MM.1S (cell line): ENCODE results near the gene GRK4.
"Not testable (repeated sequence)": the region's sequence is repeated elsewhere in the genome, so short reads cannot be mapped to it uniquely, and the experiment has no call there.

Source experiments
- DNase-seq: peaks from one replicate; pipeline ENCODE4 v3.0.0-alpha.2; 2015
- H2AFZ ChIP-seq: fragments of 300-600 bp; sonication (generic); 2 replicates; pipeline ENCODE4 v1.6.0; 2016; ENCODE audit warnings: antibody characterized with exemption, low read length
- H3F3A ChIP-seq: fragments of 300-600 bp; sonication (generic); 2 replicates; pipeline ENCODE4 v1.6.1; 2016; ENCODE audit warnings: mild to moderate bottlenecking, antibody characterized with exemption, low read length, moderate library complexity, mixed read lengths; ENCODE audit not compliant: insufficient read depth
- H3K27ac ChIP-seq: fragments of 300-600 bp; sonication (generic); 2 replicates; pipeline ENCODE4 v1.5.1; 2016; ENCODE audit warnings: mild to moderate bottlenecking, low read length
- H3K27me3 ChIP-seq: fragments of 300-600 bp; sonication (generic); replicated peaks from 2 replicates; pipeline ENCODE4 v1.6.0; 2016; ENCODE audit warnings: low read length; ENCODE audit not compliant: insufficient read depth
- H3K36me3 ChIP-seq: fragments of 300-600 bp; sonication (generic); replicated peaks from 2 replicates; pipeline ENCODE4 v1.6.1; 2016; ENCODE audit warnings: mild to moderate bottlenecking, low read length, mixed read lengths; ENCODE audit not compliant: insufficient read depth
- H3K4me1 ChIP-seq: fragments of 300-600 bp; sonication (generic); 2 replicates; pipeline ENCODE4 v1.6.1; 2016; ENCODE audit warnings: low read length, mixed read lengths
- H3K4me2 ChIP-seq: fragments of 300-600 bp; sonication (generic); 2 replicates; pipeline ENCODE4 v1.6.0; 2016; ENCODE audit warnings: low read depth, low read length
- H3K4me3 ChIP-seq: fragments of 300-600 bp; sonication (generic); 2 replicates; pipeline ENCODE4 v1.5.1; 2016; ENCODE audit warnings: low read length, mixed read lengths
- H3K79me2 ChIP-seq: fragments of 300-600 bp; sonication (generic); 2 replicates; pipeline ENCODE4 v1.6.1; 2016; ENCODE audit warnings: mixed run types, low read length, mixed read lengths
- H3K9ac ChIP-seq: fragments of 300-600 bp; sonication (generic); 2 replicates; pipeline ENCODE4 v1.6.1; 2016; ENCODE audit warnings: low read length, mixed read lengths
- H3K9me2 ChIP-seq: fragments of 300-600 bp; sonication (generic); replicated peaks from 2 replicates; pipeline ENCODE4 v1.6.1; 2016; ENCODE audit warnings: mild to moderate bottlenecking, low read length, mixed read lengths; ENCODE audit not compliant: insufficient read depth
- H3K9me3 ChIP-seq: fragments of 300-600 bp; sonication (generic); replicated peaks from 2 replicates; pipeline ENCODE4 v1.6.1; 2016; ENCODE audit warnings: mild to moderate bottlenecking, low read length, mixed read lengths; ENCODE audit not compliant: insufficient read depth
- H4K20me1 ChIP-seq: fragments of 300-600 bp; sonication (generic); 2 replicates; pipeline ENCODE4 v1.6.1; 2016; ENCODE audit warnings: mild to moderate bottlenecking, low read length, moderate library complexity, mixed read lengths; ENCODE audit not compliant: insufficient read depth
- CTCF ChIP-seq: fragments of 300-600 bp; sonication (generic); IDR thresholded peaks from 2 replicates; pipeline ENCODE4 v1.5.1; 2016; ENCODE audit warnings: antibody characterized with exemption, low read length, mixed read lengths
- EZH2 ChIP-seq: fragments of 300-600 bp; sonication (generic); optimal IDR thresholded peaks from 2 replicates; pipeline ENCODE3; 2017; ENCODE audit warnings: low read depth, mild to moderate bottlenecking, antibody characterized with exemption, low read length, mixed read lengths
- EZH2phosphoT487 ChIP-seq: fragments of 300-600 bp; sonication (generic); IDR thresholded peaks from 2 replicates; pipeline ENCODE4 v1.6.1; 2018; ENCODE audit warnings: antibody characterized with exemption, low read length

Gene GRK4

GRCh38 chr4:2963175-2963965, at the start of gene GRK4, which contains the start of gene NOP14:
TSS of gene GRK4 (plus strand) at chr4:2963571. CDS start at chr4:2964071, 500 bp downstream.
TSS of gene NOP14 (minus strand) at chr4:2963406. CDS start at chr4:2963319, 87 bp downstream.
- no peaks in the 10 kb centered on the region for H3K9me2 ChIP-seq
- no peaks in the 10 kb centered on the region for H3K9me3 ChIP-seq
- peak; percentile 14; the same call in 1 of the 2 replicates for TF ChIP-seq CTCF
- no peak for TF ChIP-seq EZH2
- H3F3A ChIP-seq = peaks cover 11% of the 10 kb centered on the region
- H3K79me2 ChIP-seq = peaks cover 41% of the 10 kb centered on the region
- no peaks in the 10 kb centered on the region; the same call in 1 of the 2 replicates for H3K36me3 ChIP-seq
- peak; percentile 100 for DNase-seq
- H3K4me1 ChIP-seq = peaks cover 3% of the 10 kb centered on the region
- no peaks in the 10 kb centered on the region for H3K27me3 ChIP-seq
- H2AFZ ChIP-seq = peak within 1 kb of the TSS; percentile 99
- peaks cover 15% of the 10 kb centered on the region for H4K20me1 ChIP-seq
- H3K27ac ChIP-seq = peak within 1 kb of the TSS; percentile 65
- peak within 1 kb of the TSS; percentile 93 for H3K9ac ChIP-seq
- peak within 1 kb of the TSS; percentile 84 for H3K4me3 ChIP-seq
- peak within 1 kb of the TSS; percentile 89 for H3K4me2 ChIP-seq

GRCh38 chr4:2914256-2915126, 48.9 kb upstream of the GRK4 start:
- no peaks in the 10 kb centered on the region for H3K4me1 ChIP-seq
- H3K9me3 ChIP-seq = no peaks in the 10 kb centered on the region
- TF ChIP-seq CTCF (no peak), EZH2 (no peak), EZH2phosphoT487 (no peak)
- no peaks in the 10 kb centered on the region for H3K9me2 ChIP-seq
- no peak overlapping the region for H3K27ac ChIP-seq
- DNase-seq = no peak
- H3K4me3 ChIP-seq = no peak overlapping the region
- H3K4me2 ChIP-seq = no peak overlapping the region
- no peak overlapping the region for H3K9ac ChIP-seq
- H2AFZ ChIP-seq = no peak overlapping the region
- no peaks in the 10 kb centered on the region for H3K27me3 ChIP-seq
- H3K79me2 ChIP-seq = no peaks in the 10 kb centered on the region
- no peaks in the 10 kb centered on the region for H3K36me3 ChIP-seq
- no peaks in the 10 kb centered on the region for H4K20me1 ChIP-seq
- no peaks in the 10 kb centered on the region for H3F3A ChIP-seq

- no peaks in the 10 kb centered on the region for H3K9me3 ChIP-seq
- H3K9ac ChIP-seq = no peak overlapping the region
- no peak overlapping the region for H3K4me3 ChIP-seq
- H2AFZ ChIP-seq = no peak overlapping the region
- H3F3A ChIP-seq = no peaks in the 10 kb centered on the region
- DNase-seq = no peak
- no peak overlapping the region for H3K4me2 ChIP-seq
- H3K9me2 ChIP-seq = no peaks in the 10 kb centered on the region
- H3K27ac ChIP-seq = no peak overlapping the region
- H3K36me3 ChIP-seq = no peaks in the 10 kb centered on the region
- H4K20me1 ChIP-seq = no peaks in the 10 kb centered on the region
- H3K27me3 ChIP-seq = no peaks in the 10 kb centered on the region
- H3K4me1 ChIP-seq = no peaks in the 10 kb centered on the region
- H3K79me2 ChIP-seq = peaks cover 5% of the 10 kb centered on the region; the same call in 1 of the 2 replicates
- no peak for TF ChIP-seq EZH2phosphoT487
- TF ChIP-seq EZH2 = no peak
- TF ChIP-seq CTCF = no peak
These were observed 47.6 kb upstream of the GRK4 start for GRCh38 chr4:2915789-2916188.

- H3K79me2 ChIP-seq, H4K20me1 ChIP-seq, H3K4me1 ChIP-seq, H3F3A ChIP-seq, H3K36me3 ChIP-seq, H3K9me2 ChIP-seq, DNase-seq, H2AFZ ChIP-seq, H3K9me3 ChIP-seq, H3K4me3 ChIP-seq, H3K27ac ChIP-seq, H3K9ac ChIP-seq, H3K27me3 ChIP-seq, H3K4me2 ChIP-seq: not testable (repeated sequence)
These were observed 46.7 kb upstream of the GRK4 start for GRCh38 chr4:2916696-2917095.

- H3K27ac ChIP-seq, H3K4me2 ChIP-seq, H3K79me2 ChIP-seq, H3K9me3 ChIP-seq, H3K27me3 ChIP-seq, H2AFZ ChIP-seq, H3K4me3 ChIP-seq, H3F3A ChIP-seq, H4K20me1 ChIP-seq, H3K9me2 ChIP-seq, H3K36me3 ChIP-seq, H3K4me1 ChIP-seq, DNase-seq, H3K9ac ChIP-seq: not testable (repeated sequence)
These were observed 45.1 kb upstream of the GRK4 start for GRCh38 chr4:2918300-2918699.
